Measurements from ENCODE around the gene MAPK10.
"Not testable (repeated sequence)": the region's sequence is repeated elsewhere in the genome, so short reads cannot be mapped to it uniquely, and the experiment has no call there.

MAPK10 gene

GRCh38 chr4:86031927-86032326, 327.9 kb downstream of the MAPK10 start:
- no peak for DNase-seq

- no peak for DNase-seq
Measured at GRCh38 chr4:86026720-86027119, 333.1 kb downstream of the MAPK10 start.

- not testable (repeated sequence) for DNase-seq
Measured at GRCh38 chr4:86021671-86022070, 338.2 kb downstream of the MAPK10 start.

DNA sequence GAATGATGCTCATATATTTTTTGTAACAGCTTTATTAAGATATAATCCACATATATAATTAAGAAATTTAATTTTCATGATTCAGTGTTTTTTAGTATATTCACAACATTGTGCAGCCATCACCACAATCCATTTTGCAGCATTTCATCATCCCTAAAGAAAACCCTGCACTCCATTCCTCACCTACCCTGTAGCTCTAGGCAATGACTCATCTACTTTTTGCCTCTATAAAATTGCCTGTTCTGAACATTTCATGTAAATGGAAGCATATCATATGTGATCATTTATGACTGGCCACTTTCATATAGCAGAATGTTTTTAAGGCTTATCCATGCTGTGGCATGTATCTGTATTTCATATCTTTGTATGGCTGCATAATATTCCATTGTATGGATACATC, 339.9 kb downstream of the MAPK10 start:
- no peak for DNase-seq

GRCh38 chr4:86019362-86019761, 340.5 kb downstream of the MAPK10 start:
- DNase-seq = no peak

DNA sequence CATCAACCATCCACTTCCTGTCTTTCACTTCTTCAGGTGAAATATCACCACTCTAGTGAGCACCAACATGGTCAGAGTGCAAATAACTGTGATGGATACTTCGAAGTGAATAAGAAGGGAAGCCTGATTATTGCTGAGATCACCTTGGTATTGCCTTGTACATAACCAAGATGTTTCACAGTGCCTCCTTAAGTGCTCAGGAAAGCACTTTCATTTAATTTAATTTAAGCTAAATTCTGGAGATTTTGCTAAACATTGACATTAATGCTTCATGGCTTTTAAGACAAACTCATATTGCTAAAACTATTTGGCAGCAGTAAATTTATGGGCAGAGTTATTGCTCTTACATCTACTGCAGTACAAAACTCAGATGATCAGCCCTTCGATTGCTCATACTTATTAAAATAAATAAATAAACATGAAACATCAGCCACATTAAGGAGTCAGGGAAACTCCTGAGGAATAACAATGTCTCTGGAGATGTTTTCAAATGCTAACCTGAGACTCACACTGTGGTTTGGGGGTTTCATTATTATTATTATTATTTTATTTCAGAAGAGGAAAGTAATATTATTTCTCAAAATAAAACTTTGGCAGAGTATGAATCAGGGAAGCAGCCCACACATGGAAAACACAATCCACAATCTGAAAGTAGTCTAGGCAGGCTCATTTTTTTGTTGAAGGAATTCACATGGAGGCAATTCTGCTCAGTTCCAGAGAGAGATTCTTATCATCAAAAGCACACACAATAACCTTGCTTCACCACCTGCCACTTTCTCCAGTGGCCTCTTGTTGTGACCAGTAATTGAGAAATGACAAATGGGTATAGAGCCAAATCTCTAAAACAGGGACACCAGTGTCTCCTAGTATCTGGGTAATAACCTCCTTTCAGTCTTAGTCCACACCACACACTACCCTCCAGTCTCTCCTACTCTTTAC, 344.2 kb downstream of the MAPK10 start:
- no peak for DNase-seq

DNA sequence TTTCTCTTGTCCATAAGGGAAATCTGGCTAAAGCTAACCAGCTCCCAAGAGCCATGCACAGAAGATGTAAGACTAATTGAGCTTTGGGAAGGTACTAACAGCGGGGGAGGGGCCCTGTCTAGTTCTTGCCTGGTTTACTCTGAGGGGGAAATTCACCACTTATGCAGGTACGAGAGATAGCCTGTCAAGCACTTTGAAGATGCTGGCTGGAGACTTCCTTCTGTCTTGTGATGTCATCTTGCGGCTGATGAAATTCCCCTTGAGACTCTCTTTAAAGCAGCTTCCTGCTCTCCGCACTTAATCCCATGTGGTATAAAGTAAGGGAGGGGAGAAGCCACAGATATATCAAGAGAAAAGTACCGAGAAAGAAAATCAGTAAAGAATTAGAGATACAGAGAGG, 345.3 kb downstream of the MAPK10 start:
- no peak for DNase-seq

- DNase-seq = no peak
Measured at GRCh38 chr4:86013621-86014020, 346.2 kb downstream of the MAPK10 start.

- DNase-seq = no peak
Measured at GRCh38 chr4:86011117-86011516, 348.7 kb downstream of the MAPK10 start.

- DNase-seq = no peak
Measured at GRCh38 chr4:86007042-86007441, 352.8 kb downstream of the MAPK10 start.

DNA sequence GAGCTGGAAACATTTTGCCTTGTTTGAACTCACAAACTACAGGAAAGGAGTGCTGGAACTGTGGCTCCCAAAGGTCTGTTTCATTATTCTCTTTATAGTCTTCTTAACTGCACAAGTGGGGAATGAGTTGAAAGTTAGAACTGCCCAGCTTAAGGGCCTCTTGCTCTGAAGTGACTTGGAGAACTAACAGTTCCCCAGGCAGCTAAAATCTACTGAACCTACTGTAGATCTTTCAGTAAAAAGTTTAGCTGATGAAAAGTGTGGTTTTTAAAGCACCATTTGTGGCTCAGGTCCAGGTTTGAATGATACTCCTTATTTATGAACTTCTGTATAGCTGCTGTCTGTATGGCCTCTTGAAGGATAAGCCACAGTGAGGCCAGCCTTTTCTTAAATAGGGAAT, 353.8 kb downstream of the MAPK10 start:
- DNase-seq = no peak

DNA sequence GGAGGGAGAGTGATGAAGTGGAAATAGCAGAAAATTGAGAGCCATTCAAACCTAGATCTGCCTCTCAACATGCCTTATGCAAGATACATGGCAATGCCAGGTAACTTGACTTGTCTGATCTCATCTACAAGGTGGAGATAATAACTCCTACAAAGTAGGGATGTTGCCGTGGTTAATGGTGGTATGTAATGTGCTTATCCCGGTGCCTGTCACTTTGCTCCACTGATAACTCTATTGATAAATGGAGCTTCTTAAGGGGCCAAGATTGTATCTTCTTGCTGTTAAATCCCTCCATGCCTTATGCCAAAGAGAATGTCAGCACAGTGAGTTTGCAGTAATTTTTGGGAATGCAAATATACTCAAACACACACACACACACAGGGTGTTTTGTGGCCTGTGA, 355.8 kb downstream of the MAPK10 start:
- no peak for DNase-seq

DNA sequence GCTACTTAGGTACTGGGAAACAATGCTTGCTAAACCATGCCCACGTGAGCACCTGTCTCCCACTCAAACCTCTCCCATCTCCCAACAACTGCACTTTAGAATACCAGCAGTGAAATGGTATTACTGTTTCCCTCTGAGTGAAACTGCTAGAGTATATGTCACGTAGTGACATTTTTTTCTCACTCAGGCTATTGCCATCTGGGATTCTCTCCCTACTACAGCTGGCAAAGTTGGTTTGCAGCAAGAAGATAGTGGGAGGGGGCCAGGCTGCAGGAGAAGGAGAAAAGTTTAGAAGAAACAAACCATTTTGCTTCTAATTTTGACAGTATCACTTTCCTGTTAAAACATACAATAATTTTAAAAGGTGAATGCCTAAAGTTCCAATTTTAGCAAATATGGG, 358.3 kb downstream of the MAPK10 start:
- DNase-seq = no peak

- no peak for DNase-seq
Measured at GRCh38 chr4:85995361-85995760, 364.5 kb downstream of the MAPK10 start.

- no peak for DNase-seq
Measured at GRCh38 chr4:85994576-85994975, 365.3 kb downstream of the MAPK10 start.

- no peak for DNase-seq
Measured at GRCh38 chr4:85993641-85994040, 366.2 kb downstream of the MAPK10 start.

DNA sequence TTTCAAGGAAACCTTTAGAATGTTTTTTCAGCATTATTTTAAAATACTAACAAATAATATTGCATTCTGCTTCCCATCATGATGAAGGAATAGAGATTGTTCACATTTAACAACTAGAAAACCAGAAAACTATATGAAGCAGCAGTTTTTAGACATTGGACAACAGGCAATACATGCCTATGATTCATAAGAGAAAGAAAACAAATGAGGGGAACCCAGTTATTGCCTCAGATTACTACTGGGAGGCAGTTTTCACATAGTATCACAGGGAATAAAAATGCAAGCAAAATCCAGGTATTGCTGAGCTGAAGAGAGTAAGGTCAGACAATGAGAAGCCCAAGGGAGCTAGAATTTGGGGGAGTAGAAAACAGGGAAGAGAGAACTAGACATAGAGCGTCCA, 373.6 kb downstream of the MAPK10 start:
- no peak for DNase-seq

DNA sequence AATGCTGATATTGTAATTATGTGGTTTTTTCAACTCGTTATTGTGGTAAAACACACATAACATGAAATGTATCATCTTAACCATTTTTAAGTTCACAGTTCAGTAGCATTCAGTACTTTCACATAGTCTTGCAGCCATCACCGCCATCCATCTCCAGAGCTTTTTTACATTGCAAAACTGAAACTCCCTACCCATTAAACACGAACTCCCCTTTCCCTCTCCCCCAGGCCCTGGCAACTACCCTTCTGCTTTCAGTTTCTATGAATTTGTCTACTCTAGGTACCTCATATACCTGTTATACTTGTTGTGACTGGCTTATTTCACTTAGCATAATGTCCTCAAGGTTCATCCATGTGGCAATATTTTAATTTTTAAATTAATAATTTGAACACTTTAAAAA, 380.6 kb downstream of the MAPK10 start:
- no peak for DNase-seq

DNA sequence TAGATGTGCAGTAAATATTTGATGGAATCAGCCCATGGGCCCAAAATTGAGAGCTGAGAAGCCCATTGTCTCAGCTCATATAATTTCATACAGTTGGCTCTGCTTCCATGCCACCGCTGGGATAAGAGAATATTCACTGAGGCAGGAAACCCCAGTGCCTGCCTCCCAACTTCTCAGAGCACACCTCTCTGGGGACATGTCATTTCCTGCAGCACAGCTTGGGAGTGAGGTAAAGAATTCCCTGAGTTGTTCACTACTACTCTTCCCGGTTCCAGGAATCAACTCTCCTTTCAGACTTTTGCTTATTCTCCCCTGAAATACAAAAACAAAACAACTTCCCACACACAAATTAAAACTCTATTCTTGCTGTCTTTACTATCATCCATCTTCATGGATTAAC, 389.3 kb downstream of the MAPK10 start:
- no peak for DNase-seq

- no peak for DNase-seq
Measured at GRCh38 chr4:85968945-85969819, 390.7 kb downstream of the MAPK10 start.

DNA sequence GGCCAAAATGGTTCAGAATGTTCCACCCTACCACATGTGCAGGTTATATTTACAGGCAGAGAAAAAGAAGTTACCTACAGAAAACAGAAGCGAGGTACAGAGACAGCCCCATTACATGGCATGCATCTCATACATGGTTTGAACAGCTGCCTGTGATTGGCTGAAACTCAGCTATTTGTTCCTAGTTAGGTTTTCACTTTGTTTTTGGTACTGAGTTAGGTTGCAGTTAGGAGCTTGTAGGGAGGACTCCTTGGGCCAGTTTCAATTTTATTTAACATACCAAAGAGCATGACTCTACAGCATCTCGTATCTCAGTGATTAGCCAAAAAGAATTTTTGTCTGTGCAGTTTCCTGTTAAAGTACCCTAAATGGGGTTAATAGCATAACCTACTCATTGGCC, 392.0 kb downstream of the MAPK10 start:
- no peak for DNase-seq

- DNase-seq = no peak
Measured at GRCh38 chr4:85966373-85966772, 393.5 kb downstream of the MAPK10 start.

DNA sequence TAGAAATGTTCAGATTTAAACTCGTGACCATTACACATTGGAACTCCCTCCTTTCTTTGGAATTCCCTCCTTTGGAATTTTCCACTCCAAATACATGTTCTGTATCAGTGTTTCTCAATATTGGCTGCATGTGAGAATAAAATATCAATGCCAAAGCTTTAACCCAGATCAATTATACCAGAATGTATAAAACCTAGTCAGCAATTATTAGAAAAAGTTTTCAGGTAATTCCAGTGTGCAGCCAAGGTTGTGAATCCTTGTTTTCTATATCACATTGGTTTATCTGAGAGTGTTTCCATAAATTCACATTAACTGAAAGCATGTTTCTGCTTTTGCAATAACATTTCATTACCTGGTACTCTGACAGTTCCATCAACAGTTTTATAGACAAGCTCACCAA, 394.3 kb downstream of the MAPK10 start:
- no peak for DNase-seq

GRCh38 chr4:85965017-85965416, 394.8 kb downstream of the MAPK10 start:
- not testable (repeated sequence) for DNase-seq
